SK-N-SH (cell line): ENCODE results near the gene SLC1A1. TPM values are rescaled to one million over a fixed set of nuclear protein-coding genes. Genes with fewer than 3 reads are reported as not detected.

Experiments used
- CTCF ChIA-PET: fragments of 300-600, 350-600 bp; formaldehyde crosslinking; extraction: SDS; loops from one replicate; lab custom pipeline; 2021; lab: Yijun Ruan, JAX
- POLR2A ChIA-PET: fragments of 350-600 bp; sonication (Branson Sonifier 250); formaldehyde crosslinking; extraction: SDS; loops from one replicate; lab custom pipeline; 2020; ENCODE audit warnings: antibody characterized with exemption, inconsistent platforms; lab: Yijun Ruan, JAX
- DNase-seq: peaks from one replicate; pipeline ENCODE4 v3.0.0; 2012
- H2AFZ ChIP-seq: fragments of 200-600 bp; sonication (generic); 2 replicates; pipeline ENCODE4 v1.8.1; 2016; ENCODE audit warnings: antibody characterized with exemption, mild to moderate bottlenecking, low read depth
- H3F3A ChIP-seq: fragments of 200-600 bp; sonication (generic); replicated peaks from 2 replicates; pipeline ENCODE3; 2016; ENCODE audit warnings: antibody characterized with exemption, mild to moderate bottlenecking; ENCODE audit not compliant: insufficient read depth
- H3K27ac ChIP-seq, 2 experiments: fragments of 200-500 bp in 1 of 2; fragments of 200-600 bp in 1 of 2; sonication (Bioruptor generic) in 1 of 2; sonication (generic), shearing (Covaris generic) in 1 of 2; 2 replicates each; pipeline versions ENCODE4 v1.5.1 to v1.6.1; 2014 to 2016; ENCODE audit warnings: low read depth in 2 of 2, inconsistent platforms in 1 of 2, low read length in 1 of 2, mild to moderate bottlenecking in 1 of 2, mixed read lengths in 1 of 2
- H3K27me3 ChIP-seq: fragments of 200-600 bp; sonication (generic), shearing (Covaris generic); 2 replicates; pipeline ENCODE4 v1.6.1; 2016; ENCODE audit warnings: mixed run types; ENCODE audit not compliant: insufficient read depth
- H3K36me3 ChIP-seq, 2 experiments: fragments of 200-500 bp in 1 of 2; fragments of 200-600 bp in 1 of 2; sonication (Bioruptor generic) in 1 of 2; sonication (generic) in 1 of 2; replicated peaks in 1 of 2; 2 replicates each; pipeline versions ENCODE3 to v1.5.1; 2014 to 2016; ENCODE audit warnings: low read length in 1 of 2, mild to moderate bottlenecking in 1 of 2; ENCODE audit not compliant: insufficient read depth in 2 of 2, control insufficient read depth in 1 of 2
- H3K4me1 ChIP-seq, 2 experiments: fragments of 200-500 bp in 1 of 2; fragments of 200-600 bp in 1 of 2; sonication (Bioruptor generic) in 1 of 2; sonication (generic), shearing (Covaris generic) in 1 of 2; 2 replicates each; pipeline versions ENCODE4 v1.5.1 to v1.6.1; 2014 to 2016; ENCODE audit warnings: low read depth in 1 of 2, low read length in 1 of 2, mixed run types in 1 of 2; ENCODE audit not compliant: insufficient read depth in 2 of 2, control insufficient read depth in 1 of 2
- H3K4me2 ChIP-seq: fragments of 200-600 bp; sonication (generic), shearing (Covaris generic); 2 replicates; pipeline ENCODE4 v1.6.1; 2017; ENCODE audit warnings: mixed run types
- H3K4me3 ChIP-seq, 2 experiments: fragments of 200-500 bp in 1 of 2; fragments of 200-600 bp in 1 of 2; sonication (Bioruptor generic) in 1 of 2; sonication (generic), shearing (Covaris generic) in 1 of 2; 2 replicates each; pipeline versions ENCODE4 v1.5.1 to v1.8.1; 2014 to 2016; ENCODE audit warnings: low read depth in 2 of 2, inconsistent platforms in 1 of 2, low read length in 1 of 2, mild to moderate bottlenecking in 1 of 2, mixed read lengths in 1 of 2, moderate library complexity in 1 of 2
- H3K79me2 ChIP-seq: fragments of 200-600 bp; sonication (generic); 2 replicates; pipeline ENCODE4 v1.8.1; 2017; ENCODE audit warnings: mild to moderate bottlenecking; ENCODE audit not compliant: insufficient read depth
- H3K9ac ChIP-seq: fragments of 200-600 bp; sonication (generic); 2 replicates; pipeline ENCODE4 v1.6.1; 2017; ENCODE audit warnings: mixed run types
- H3K9me2 ChIP-seq: fragments of 200-600 bp; sonication (generic); 2 replicates; pipeline ENCODE4 v1.6.1; 2017; ENCODE audit warnings: mixed run types
- H3K9me3 ChIP-seq: fragments of 200-600 bp; sonication (generic); 2 replicates; pipeline ENCODE4 v1.6.1; 2017; ENCODE audit warnings: mixed run types, mild to moderate bottlenecking, moderate library complexity
- H4K20me1 ChIP-seq: fragments of 200-600 bp; sonication (generic); 2 replicates; pipeline ENCODE4 v1.6.1; 2017; ENCODE audit warnings: mild to moderate bottlenecking, mixed run types; ENCODE audit not compliant: insufficient read depth
- ELF1 ChIP-seq: IDR thresholded peaks from 2 replicates; pipeline ENCODE4 v1.4.0; 2012
- EP300 ChIP-seq, 2 experiments: IDR thresholded peaks; 2 replicates each; pipeline versions ENCODE4 v1.4.0 to v1.6.1; 2012; ENCODE audit warnings: borderline replicate concordance in 1 of 2, low read depth in 1 of 2, low read length in 1 of 2
- MXI1 ChIP-seq: IDR thresholded peaks from 2 replicates; pipeline ENCODE4 v1.6.1; 2012; ENCODE audit warnings: mild to moderate bottlenecking, low read depth, low read length, improper control_type of control experiment
- NFIC ChIP-seq: IDR thresholded peaks from 2 replicates; pipeline ENCODE4 v1.4.0; 2012; ENCODE audit warnings: borderline replicate concordance
- NRF1 ChIP-seq: IDR thresholded peaks from 2 replicates; pipeline ENCODE4 v1.6.1; 2012; ENCODE audit warnings: low read depth, mild to moderate bottlenecking, low read length
- POLR2AphosphoS5 ChIP-seq: IDR thresholded peaks from 2 replicates; pipeline ENCODE4 v1.6.1; 2012; ENCODE audit warnings: low read depth, low read length
- TCF12 ChIP-seq: IDR thresholded peaks from 2 replicates; pipeline ENCODE4 v1.4.0; 2012
- TEAD4 ChIP-seq: IDR thresholded peaks from 2 replicates; pipeline ENCODE4 v1.4.0; 2012; ENCODE audit warnings: mild to moderate bottlenecking, borderline replicate concordance; ENCODE audit not compliant: insufficient read depth
- YY1 ChIP-seq: IDR thresholded peaks from 2 replicates; pipeline ENCODE4 v1.4.0; 2012; ENCODE audit warnings: low read depth, mild to moderate bottlenecking
- WGBS: methylation state at CpG from one replicate; pipeline ENCODE4 v1.1.6; 2017; ENCODE audit warnings: low lambda C conversion rate; 5-methylcytosine and 5-hydroxymethylcytosine counted together
- polyA plus RNA-seq, 3 experiments: library from polyadenylated mRNA; depleted of rRNA; stranded (reverse); fragments of >200 nt; gene quantifications; 2 replicates each; pipeline ENCODE4 v1.2.3, GENCODE V29; 2012
- TF ChIP-seq, protein P1 (sequence below): IDR thresholded peaks from 2 replicates; pipeline ENCODE4; 2012
- TF ChIP-seq, protein P2 (sequence below): IDR thresholded peaks from 2 replicates; pipeline ENCODE4 v1.4.0; 2012; ENCODE audit warnings: low read depth, borderline replicate concordance
- TF ChIP-seq, protein P3 (sequence below): fragments of 150-350 bp; IDR thresholded peaks from 2 replicates; pipeline ENCODE4 v1.6.1; 2017; ENCODE audit warnings: antibody characterized with exemption, low read length, low read depth, borderline replicate concordance
- TF ChIP-seq, protein P4 (sequence below): IDR thresholded peaks from 2 replicates; pipeline ENCODE4 v1.4.0; 2012; ENCODE audit warnings: low read depth, borderline replicate concordance

Gene SLC1A1
- polyA plus RNA-seq, 1 of the 3 experiments (the other 2 are of a cell fraction) = 0.23 TPM

DNA sequence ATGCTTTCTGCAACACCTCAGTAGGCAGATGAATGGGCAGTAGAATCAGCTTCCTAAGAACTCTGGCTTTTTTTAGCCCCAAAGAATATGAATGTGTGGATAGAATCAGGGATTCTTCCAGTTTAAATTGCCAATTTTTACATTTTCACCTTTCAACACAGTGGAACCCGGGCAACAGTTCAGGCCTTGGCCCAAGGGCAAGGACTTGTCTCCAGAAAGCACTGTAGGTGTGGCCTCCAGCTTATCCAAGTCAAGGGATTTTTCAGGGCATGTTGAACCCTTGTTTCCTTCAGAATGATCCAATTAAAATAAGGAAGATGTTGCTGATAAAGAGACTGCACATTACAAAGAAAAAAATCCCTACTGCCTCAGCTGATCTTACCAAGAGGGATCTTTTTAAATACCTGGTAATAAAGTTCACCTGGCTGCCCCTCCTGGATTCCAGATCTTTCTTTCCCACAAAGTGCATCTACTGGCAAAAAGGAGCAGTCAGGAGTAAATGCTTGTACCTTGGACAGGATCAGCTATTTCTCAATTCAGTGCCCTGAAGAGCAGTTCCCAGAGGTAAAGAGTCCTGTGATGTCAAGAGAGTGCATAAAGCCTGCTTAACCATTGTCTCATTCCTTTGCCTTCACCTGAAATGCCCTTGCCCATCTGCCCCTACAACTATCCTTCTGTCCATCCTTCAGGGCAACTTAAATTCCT lies 91.7 kb downstream of the SLC1A1 start (continued):
- TF ChIP-seq, protein P1, sequence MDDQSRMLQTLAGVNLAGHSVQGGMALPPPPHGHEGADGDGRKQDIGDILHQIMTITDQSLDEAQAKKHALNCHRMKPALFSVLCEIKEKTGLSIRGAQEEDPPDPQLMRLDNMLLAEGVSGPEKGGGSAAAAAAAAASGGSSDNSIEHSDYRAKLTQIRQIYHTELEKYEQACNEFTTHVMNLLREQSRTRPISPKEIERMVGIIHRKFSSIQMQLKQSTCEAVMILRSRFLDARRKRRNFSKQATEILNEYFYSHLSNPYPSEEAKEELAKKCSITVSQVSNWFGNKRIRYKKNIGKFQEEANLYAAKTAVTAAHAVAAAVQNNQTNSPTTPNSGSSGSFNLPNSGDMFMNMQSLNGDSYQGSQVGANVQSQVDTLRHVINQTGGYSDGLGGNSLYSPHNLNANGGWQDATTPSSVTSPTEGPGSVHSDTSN = no peak
- TF ChIP-seq NFIC (no peak), ELF1 (no peak), POLR2AphosphoS5 (no peak), TCF12 (no peak), MXI1 (no peak), YY1 (no peak)
- TF ChIP-seq, protein P2, sequence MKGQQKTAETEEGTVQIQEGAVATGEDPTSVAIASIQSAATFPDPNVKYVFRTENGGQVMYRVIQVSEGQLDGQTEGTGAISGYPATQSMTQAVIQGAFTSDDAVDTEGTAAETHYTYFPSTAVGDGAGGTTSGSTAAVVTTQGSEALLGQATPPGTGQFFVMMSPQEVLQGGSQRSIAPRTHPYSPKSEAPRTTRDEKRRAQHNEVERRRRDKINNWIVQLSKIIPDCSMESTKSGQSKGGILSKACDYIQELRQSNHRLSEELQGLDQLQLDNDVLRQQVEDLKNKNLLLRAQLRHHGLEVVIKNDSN = no peak
- TF ChIP-seq, protein P3, sequence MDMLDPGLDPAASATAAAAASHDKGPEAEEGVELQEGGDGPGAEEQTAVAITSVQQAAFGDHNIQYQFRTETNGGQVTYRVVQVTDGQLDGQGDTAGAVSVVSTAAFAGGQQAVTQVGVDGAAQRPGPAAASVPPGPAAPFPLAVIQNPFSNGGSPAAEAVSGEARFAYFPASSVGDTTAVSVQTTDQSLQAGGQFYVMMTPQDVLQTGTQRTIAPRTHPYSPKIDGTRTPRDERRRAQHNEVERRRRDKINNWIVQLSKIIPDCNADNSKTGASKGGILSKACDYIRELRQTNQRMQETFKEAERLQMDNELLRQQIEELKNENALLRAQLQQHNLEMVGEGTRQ = no peak

DNA sequence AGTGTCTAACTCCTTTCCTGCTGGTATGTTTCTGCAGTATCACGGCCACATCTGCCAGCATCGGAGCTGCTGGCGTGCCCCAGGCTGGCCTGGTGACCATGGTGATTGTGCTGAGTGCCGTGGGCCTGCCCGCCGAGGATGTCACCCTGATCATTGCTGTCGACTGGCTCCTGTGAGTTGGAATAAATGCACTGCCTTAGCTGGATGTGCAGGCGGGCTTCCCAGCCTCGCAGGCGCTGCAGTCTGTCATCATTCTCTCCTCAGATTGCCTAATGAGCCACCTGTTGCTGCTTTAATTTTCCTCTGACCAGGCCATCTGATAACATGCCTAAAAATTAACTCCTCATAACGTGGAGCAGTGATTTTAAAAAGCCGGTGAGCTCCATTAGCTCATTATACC lies 92.7 kb downstream of the SLC1A1 start:
- CTCF ChIA-PET = interaction anchor here (3.0 kb wide), 1 partner anchor 22 kb away, joined by 15 read pairs; no protein-coding TSS in a partner anchor
- TF ChIP-seq EP300 (IDR thresholded peaks at IDR 0.05; ENCODE audit: borderline replicate concordance in 1 of 2, low read depth in 1 of 2, low read length in 1 of 2) (no peak), NRF1 (no peak), TEAD4 (no peak), POLR2AphosphoS5 (no peak)
- TF ChIP-seq, protein P4, sequence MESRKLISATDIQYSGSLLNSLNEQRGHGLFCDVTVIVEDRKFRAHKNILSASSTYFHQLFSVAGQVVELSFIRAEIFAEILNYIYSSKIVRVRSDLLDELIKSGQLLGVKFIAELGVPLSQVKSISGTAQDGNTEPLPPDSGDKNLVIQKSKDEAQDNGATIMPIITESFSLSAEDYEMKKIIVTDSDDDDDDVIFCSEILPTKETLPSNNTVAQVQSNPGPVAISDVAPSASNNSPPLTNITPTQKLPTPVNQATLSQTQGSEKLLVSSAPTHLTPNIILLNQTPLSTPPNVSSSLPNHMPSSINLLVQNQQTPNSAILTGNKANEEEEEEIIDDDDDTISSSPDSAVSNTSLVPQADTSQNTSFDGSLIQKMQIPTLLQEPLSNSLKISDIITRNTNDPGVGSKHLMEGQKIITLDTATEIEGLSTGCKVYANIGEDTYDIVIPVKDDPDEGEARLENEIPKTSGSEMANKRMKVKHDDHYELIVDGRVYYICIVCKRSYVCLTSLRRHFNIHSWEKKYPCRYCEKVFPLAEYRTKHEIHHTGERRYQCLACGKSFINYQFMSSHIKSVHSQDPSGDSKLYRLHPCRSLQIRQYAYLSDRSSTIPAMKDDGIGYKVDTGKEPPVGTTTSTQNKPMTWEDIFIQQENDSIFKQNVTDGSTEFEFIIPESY = no peak

More for the DNA sequence above, 92.7 kb downstream of the SLC1A1 start:
- Histone ChIP-seq H3K9me3 (no peaks in the 10 kb centered on the region), H3K9ac (no peak overlapping the region), H3K9me2 (no peaks in the 10 kb centered on the region), H3K27me3 (no peaks in the 10 kb centered on the region), H3K27ac (no peak overlapping the region), H3F3A (no peaks in the 10 kb centered on the region), H4K20me1 (no peaks in the 10 kb centered on the region), H3K4me1 (peaks cover 5 to 7% of the 10 kb centered on the region in 2 experiments; a peak in 2 of 4 replicates), H3K79me2 (no peaks in the 10 kb centered on the region), H3K4me3 (no peak overlapping the region), H3K36me3 (no peaks in the 10 kb centered on the region), H2AFZ (no peak overlapping the region), H3K4me2 (no peak overlapping the region)
- POLR2A ChIA-PET = no interaction called here
- WGBS = 39% methylated on average over 10 of the region's 12 CpGs
- DNase-seq = peak; percentile 12
